PC-9 (cell line): ENCODE results near the gene CLIC5. TPM values are rescaled to one million over a fixed set of nuclear protein-coding genes. Genes with fewer than 3 reads are reported as not detected.

Experiments used
- BruUV-seq: library from RNA; stranded (reverse); fragments of 400-500 nt; replicated peaks from 2 replicates; lab custom pipeline; 2021; lab: Mats Ljungman, UMichigan
- CTCF ChIA-PET: fragments of 300-600 bp; sonication (Branson Sonifier 250); formaldehyde crosslinking; loops from one replicate; lab custom pipeline; 2022; ENCODE audit warnings: antibody characterized with exemption; lab: Charles Lee
- POLR2A ChIA-PET: fragments of 300-600 bp; sonication (Branson Sonifier 250); formaldehyde crosslinking; loops from one replicate; lab custom pipeline; 2022; ENCODE audit warnings: antibody characterized with exemption; ENCODE audit not compliant: unreplicated experiment; lab: Charles Lee
- DNase-seq, 2 experiments: peaks; one replicate each; pipeline versions ENCODE4 v3.0.0 to v3.0.0-alpha.2; 2015 to 2022; ENCODE audit warnings: mixed read lengths in 1 of 2
- H2AFZ ChIP-seq: fragments of 200-600 bp; sonication (generic); 2 replicates; pipeline ENCODE4 v1.8.1; 2017; ENCODE audit warnings: antibody characterized with exemption
- H3F3A ChIP-seq: fragments of 200-600 bp; sonication (generic); 2 replicates; pipeline ENCODE4 v1.8.1; 2017; ENCODE audit warnings: antibody characterized with exemption, mild to moderate bottlenecking, low read depth; ENCODE audit not compliant: insufficient read depth
- H3K27ac ChIP-seq: fragments of 200-600 bp; sonication (generic); 2 replicates; pipeline ENCODE4 v1.6.1; 2016; ENCODE audit warnings: mixed run types
- H3K27me3 ChIP-seq: fragments of 200-600 bp; sonication (generic); 2 replicates; pipeline ENCODE4 v1.6.1; 2016; ENCODE audit warnings: low read depth, mixed run types; ENCODE audit not compliant: insufficient read depth
- H3K36me3 ChIP-seq: fragments of 200-600 bp; sonication (generic); 2 replicates; pipeline ENCODE4 v1.6.1; 2016; ENCODE audit warnings: low read depth, mixed run types
- H3K4me1 ChIP-seq: fragments of 200-600 bp; sonication (generic); replicated peaks from 2 replicates; pipeline ENCODE4 v1.6.1; 2016; ENCODE audit warnings: mixed run types; ENCODE audit not compliant: insufficient read depth
- H3K4me2 ChIP-seq: fragments of 200-600 bp; sonication (generic); 2 replicates; pipeline ENCODE4 v1.6.1; 2017; ENCODE audit warnings: mixed run types
- H3K4me3 ChIP-seq: fragments of 200-600 bp; sonication (generic); 2 replicates; pipeline ENCODE4 v1.6.1; 2016; ENCODE audit warnings: mixed run types
- H3K79me2 ChIP-seq: fragments of 200-600 bp; sonication (generic); 2 replicates; pipeline ENCODE4 v1.6.1; 2017; ENCODE audit warnings: low read depth, mixed run types
- H3K9me2 ChIP-seq: fragments of 200-600 bp; sonication (generic); 2 replicates; pipeline ENCODE4 v1.8.1; 2017; ENCODE audit warnings: mild to moderate bottlenecking; ENCODE audit not compliant: insufficient read depth
- H3K9me3 ChIP-seq: fragments of 200-600 bp; sonication (generic); 2 replicates; pipeline ENCODE4 v1.8.1; 2016; ENCODE audit warnings: low read depth; ENCODE audit not compliant: insufficient read depth
- H4K20me1 ChIP-seq: fragments of 200-600 bp; sonication (generic); 2 replicates; pipeline ENCODE4 v1.8.1; 2017; ENCODE audit not compliant: insufficient read depth
- EZH2 ChIP-seq: fragments of 200-600 bp; sonication (generic); IDR thresholded peaks from 2 replicates; pipeline ENCODE4 v1.8.0; 2017; ENCODE audit warnings: antibody characterized with exemption, low read depth
- intact Hi-C: fragments of 100-400 bp; cut with micrococcal nuclease; formaldehyde crosslinking; loops from one replicate; pipeline ENCODE4 v1.10.0; 2022; ENCODE audit not compliant: unreplicated experiment
- total RNA-seq: library from RNA; stranded (reverse); gene quantifications from 2 replicates; pipeline ENCODE4 v1.2.3, GENCODE V29; 2021
- TF ChIP-seq, protein P1 (sequence below): fragments of 200-600 bp; sonication (generic); conservative IDR thresholded peaks from 2 replicates; pipeline ENCODE4 v1.6.1; 2017; ENCODE audit warnings: mixed run types, antibody characterized with exemption, mild to moderate bottlenecking, moderate library complexity

The CLIC5 gene
- total RNA-seq, 1 experiment from 2014 or later: 2.0 TPM

DNA sequence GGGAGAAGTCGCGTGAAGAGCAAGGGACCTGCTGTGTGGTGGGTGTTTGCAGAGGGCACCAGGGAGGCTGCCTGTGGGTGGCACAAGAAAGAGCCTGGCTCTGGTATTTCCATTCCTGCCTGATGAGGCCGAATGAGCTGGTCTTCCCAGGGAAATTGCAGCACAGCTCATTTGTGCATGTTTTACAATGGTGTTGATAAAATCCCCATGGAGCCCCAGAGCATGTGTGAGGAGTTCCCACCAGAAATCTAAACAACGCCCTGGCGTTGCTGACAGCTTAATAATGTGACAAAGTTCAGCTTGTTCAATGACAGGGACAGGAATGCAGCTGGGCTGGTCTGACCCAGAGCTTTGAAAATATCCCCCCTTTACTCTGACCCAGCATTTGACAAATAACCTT, 135.5 kb downstream of the CLIC5 start:
- H4K20me1 ChIP-seq: no peaks in the 10 kb centered on the region
- H3K79me2 ChIP-seq: no peaks in the 10 kb centered on the region
- peak overlapping the region; percentile 27; the same call in 1 of the 2 replicates for H3K4me2 ChIP-seq
- H2AFZ ChIP-seq: no peak overlapping the region
- H3K9me3 ChIP-seq: no peaks in the 10 kb centered on the region
- DNase-seq: peak; percentile 51 to 82
- H3K27me3 ChIP-seq: no peaks in the 10 kb centered on the region
- H3K4me1 ChIP-seq: peaks cover 16% of the 10 kb centered on the region
- no peaks in the 10 kb centered on the region for H3F3A ChIP-seq
- no peak overlapping the region for H3K4me3 ChIP-seq
- ChIA-PET POLR2A (interaction anchor here (0.5 kb wide), 1 partner anchor 567 kb away, joined by 12 read pairs; no protein-coding TSS in a partner anchor), CTCF (no interaction called here)
- no peaks in the 10 kb centered on the region for H3K9me2 ChIP-seq
- no peak for TF ChIP-seq EZH2
- TF ChIP-seq, protein P1, sequence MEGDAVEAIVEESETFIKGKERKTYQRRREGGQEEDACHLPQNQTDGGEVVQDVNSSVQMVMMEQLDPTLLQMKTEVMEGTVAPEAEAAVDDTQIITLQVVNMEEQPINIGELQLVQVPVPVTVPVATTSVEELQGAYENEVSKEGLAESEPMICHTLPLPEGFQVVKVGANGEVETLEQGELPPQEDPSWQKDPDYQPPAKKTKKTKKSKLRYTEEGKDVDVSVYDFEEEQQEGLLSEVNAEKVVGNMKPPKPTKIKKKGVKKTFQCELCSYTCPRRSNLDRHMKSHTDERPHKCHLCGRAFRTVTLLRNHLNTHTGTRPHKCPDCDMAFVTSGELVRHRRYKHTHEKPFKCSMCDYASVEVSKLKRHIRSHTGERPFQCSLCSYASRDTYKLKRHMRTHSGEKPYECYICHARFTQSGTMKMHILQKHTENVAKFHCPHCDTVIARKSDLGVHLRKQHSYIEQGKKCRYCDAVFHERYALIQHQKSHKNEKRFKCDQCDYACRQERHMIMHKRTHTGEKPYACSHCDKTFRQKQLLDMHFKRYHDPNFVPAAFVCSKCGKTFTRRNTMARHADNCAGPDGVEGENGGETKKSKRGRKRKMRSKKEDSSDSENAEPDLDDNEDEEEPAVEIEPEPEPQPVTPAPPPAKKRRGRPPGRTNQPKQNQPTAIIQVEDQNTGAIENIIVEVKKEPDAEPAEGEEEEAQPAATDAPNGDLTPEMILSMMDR: no peak
- no peak overlapping the region; the same call in 1 of the 2 replicates for H3K27ac ChIP-seq
- intact Hi-C loops: no loop called here
- H3K36me3 ChIP-seq: no peaks in the 10 kb centered on the region
- BruUV-seq: no TSS peak

DNA sequence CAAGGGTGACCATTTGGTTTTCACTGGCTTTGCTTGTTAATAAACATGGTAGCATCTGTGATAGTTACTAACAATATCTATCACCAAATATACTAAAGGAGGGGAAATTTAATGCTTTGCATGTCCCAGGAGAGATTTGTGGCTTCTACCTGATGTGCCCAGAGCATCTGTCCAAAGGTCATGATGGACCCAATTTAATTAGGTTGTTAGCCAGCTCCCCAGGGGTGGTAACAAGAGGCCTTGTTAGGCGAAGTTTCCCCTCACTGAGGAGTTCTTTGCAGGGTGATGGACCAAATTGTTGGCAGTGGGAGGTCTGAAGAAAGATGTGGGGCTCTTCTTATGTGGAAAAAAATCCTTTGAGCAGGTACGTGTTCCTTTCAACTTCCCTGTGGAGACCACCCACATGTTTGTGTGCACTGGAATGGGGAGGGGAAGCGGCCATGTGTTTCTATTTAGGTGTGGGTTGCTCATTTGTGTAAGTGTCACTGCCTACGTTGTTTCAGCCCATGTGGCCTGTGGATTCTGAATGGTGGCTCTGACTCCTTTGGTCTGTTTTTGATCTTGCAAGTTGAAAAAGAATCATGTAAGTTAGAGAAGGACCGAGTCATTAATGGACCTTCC, 137.6 kb downstream of the CLIC5 start:
- no peaks in the 10 kb centered on the region for H3F3A ChIP-seq
- H3K79me2 ChIP-seq: no peaks in the 10 kb centered on the region
- POLR2A ChIA-PET: no interaction called here
- CTCF ChIA-PET: no interaction called here
- no TSS peak for BruUV-seq
- TF ChIP-seq EZH2: no peak
- TF ChIP-seq, protein P1: no peak
- no peaks in the 10 kb centered on the region for H3K36me3 ChIP-seq
- H3K4me2 ChIP-seq: no peak overlapping the region
- no peaks in the 10 kb centered on the region for H3K9me2 ChIP-seq
- H3K4me3 ChIP-seq: no peak overlapping the region
- no peaks in the 10 kb centered on the region for H4K20me1 ChIP-seq
- intact Hi-C loops: no loop called here
- H3K27me3 ChIP-seq: no peaks in the 10 kb centered on the region
- no peak overlapping the region for H3K27ac ChIP-seq
- no peaks in the 10 kb centered on the region for H3K9me3 ChIP-seq
- DNase-seq: no peak
- H3K4me1 ChIP-seq: peaks cover 16% of the 10 kb centered on the region
- H2AFZ ChIP-seq: no peak overlapping the region

DNA sequence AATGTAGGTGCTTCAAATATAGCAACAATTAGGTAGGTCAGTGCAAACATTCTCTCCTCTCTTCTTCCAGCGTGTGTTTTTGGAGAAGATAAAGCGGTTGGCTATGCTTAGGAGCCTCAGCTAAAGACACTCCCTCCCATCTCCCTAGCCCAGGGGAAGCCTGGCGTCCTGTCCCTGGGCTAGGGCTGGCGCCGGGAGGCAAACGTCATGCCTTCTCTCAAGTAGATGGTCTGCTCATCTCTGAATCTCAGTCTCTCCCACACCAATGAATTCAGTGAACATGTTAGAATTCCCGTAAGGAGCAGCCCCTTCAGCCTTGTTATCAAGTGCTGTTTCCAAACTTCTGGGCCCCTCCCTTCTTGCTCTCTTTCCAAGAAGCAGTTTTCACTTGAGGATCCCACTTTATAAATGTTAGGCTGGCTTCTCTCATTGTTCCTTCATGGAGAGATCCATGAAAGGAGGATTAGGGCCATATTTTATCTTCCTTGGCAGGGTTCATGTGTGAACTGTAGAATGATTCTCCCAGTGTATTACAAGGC, 142.8 kb downstream of the CLIC5 start:
- Histone ChIP-seq H3K27ac (no peak overlapping the region), H3K9me3 (no peaks in the 10 kb centered on the region), H3K27me3 (no peaks in the 10 kb centered on the region), H3K4me3 (no peak overlapping the region), H3F3A (no peaks in the 10 kb centered on the region), H3K4me2 (no peak overlapping the region), H3K9me2 (no peaks in the 10 kb centered on the region), H3K79me2 (no peaks in the 10 kb centered on the region), H4K20me1 (no peaks in the 10 kb centered on the region), H3K36me3 (no peaks in the 10 kb centered on the region), H2AFZ (no peak overlapping the region), H3K4me1 (no peaks in the 10 kb centered on the region)
- CTCF ChIA-PET: no interaction called here
- TF ChIP-seq, protein P1: no peak
- no peak for TF ChIP-seq EZH2
- intact Hi-C loops: no loop called here
- no TSS peak for BruUV-seq
- no peak for DNase-seq
- POLR2A ChIA-PET: no interaction called here
